HFFc6 (cell line): ENCODE measurements around the gene GPC1. TPM values are rescaled to one million over a fixed set of nuclear protein-coding genes. Genes with fewer than 3 reads are reported as not detected.

ENCODE experiments used
- DNase-seq: peaks from one replicate; pipeline ENCODE4 v3.0.0-alpha.2; 2018
- H3K27ac Mint-ChIP-seq: 2 replicates; pipeline ENCODE4 v1.8.0; 2020; ENCODE audit warnings: mild to moderate bottlenecking, mixed read lengths
- H3K27me3 Mint-ChIP-seq: 2 replicates; pipeline ENCODE4 v1.8.0; 2021; ENCODE audit warnings: mild to moderate bottlenecking, moderate library complexity, mixed read lengths; ENCODE audit not compliant: insufficient read depth
- H3K36me3 Mint-ChIP-seq: 2 replicates; pipeline ENCODE4 v1.8.0; 2021; ENCODE audit warnings: low read depth, mixed read lengths
- H3K4me1 Mint-ChIP-seq: 2 replicates; pipeline ENCODE4 v1.8.0; 2020; ENCODE audit warnings: low read depth, mixed read lengths
- H3K4me3 Mint-ChIP-seq: 2 replicates; pipeline ENCODE4 v1.8.0; 2020; ENCODE audit warnings: mild to moderate bottlenecking, moderate library complexity, mixed read lengths
- H3K9me3 Mint-ChIP-seq: 2 replicates; pipeline ENCODE4 v1.8.0; 2020; ENCODE audit warnings: mild to moderate bottlenecking, mixed read lengths
- total RNA-seq, 6 experiments: library from RNA; stranded (reverse); fragmentation: NEBNext Ultra II Directional; extraction: Animal tissue kit (Norgen Biotek cat#: 25700); gene quantifications; 2 replicates in 1 of 6; 3 replicates in 5 of 6; pipeline ENCODE4 v1.2.3, GENCODE V29; 2021
- TF ChIP-seq, protein P1 (sequence below): fragments of 200-600 bp; sonication (generic); IDR thresholded peaks from 2 replicates; pipeline ENCODE4 v1.5.0; 2021; ENCODE audit warnings: antibody characterized with exemption, mild to moderate bottlenecking

Gene GPC1
- total RNA-seq, 6 experiments from 2014 or later: 315 to 403 (median 350) TPM

DNA sequence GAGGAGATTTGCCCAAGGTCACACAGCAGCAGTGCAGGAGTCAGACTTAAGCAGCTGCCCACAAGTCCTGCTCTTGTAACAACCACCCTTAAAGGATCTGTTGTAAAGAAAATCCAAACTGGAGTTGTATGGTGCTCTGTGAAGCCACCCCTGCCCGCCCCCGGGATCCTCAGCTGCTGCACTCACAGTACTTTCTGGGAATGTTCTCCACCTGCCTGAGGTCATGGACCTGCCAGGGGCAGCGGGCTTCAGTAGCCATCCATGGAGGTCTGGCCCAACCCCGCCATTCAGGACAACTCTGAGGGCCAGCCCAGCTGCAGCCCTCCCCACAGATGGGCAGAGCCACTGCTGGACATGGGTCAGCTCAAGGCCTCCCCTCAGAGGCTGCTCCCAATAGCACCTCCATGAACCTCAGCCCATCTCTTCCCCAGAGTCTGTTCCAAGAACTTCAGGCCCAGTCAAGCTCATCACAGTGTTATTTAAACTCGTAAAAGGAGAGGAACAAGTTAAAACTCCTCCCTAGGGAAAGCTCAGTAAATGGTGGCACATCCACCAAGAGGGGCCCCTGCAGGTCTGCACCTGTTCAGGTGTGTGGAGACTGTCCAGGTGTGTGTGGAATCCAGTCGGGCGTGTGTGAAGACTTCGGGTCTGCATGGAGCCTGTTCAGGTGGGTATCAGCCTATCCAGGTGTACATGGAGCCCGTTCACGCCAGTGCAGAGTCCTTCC is 39.4 kb upstream of the GPC1 start:
- Mint-ChIP-seq H3K36me3 (no peaks in the 10 kb centered on the region), H3K4me1 (peaks cover 22% of the 10 kb centered on the region), H3K9me3 (no peaks in the 10 kb centered on the region), H3K27me3 (no peaks in the 10 kb centered on the region; the same call in 1 of the 2 replicates), H3K27ac (no peak overlapping the region), H3K4me3 (no peak overlapping the region)
- TF ChIP-seq, protein P1, sequence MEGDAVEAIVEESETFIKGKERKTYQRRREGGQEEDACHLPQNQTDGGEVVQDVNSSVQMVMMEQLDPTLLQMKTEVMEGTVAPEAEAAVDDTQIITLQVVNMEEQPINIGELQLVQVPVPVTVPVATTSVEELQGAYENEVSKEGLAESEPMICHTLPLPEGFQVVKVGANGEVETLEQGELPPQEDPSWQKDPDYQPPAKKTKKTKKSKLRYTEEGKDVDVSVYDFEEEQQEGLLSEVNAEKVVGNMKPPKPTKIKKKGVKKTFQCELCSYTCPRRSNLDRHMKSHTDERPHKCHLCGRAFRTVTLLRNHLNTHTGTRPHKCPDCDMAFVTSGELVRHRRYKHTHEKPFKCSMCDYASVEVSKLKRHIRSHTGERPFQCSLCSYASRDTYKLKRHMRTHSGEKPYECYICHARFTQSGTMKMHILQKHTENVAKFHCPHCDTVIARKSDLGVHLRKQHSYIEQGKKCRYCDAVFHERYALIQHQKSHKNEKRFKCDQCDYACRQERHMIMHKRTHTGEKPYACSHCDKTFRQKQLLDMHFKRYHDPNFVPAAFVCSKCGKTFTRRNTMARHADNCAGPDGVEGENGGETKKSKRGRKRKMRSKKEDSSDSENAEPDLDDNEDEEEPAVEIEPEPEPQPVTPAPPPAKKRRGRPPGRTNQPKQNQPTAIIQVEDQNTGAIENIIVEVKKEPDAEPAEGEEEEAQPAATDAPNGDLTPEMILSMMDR: no peak
- DNase-seq: no peak

- H3K4me3 Mint-ChIP-seq: no peak overlapping the region
- H3K9me3 Mint-ChIP-seq: no peaks in the 10 kb centered on the region
- H3K27me3 Mint-ChIP-seq: no peaks in the 10 kb centered on the region; the same call in 1 of the 2 replicates
- no peak for DNase-seq
- H3K27ac Mint-ChIP-seq: no peak overlapping the region
- no peaks in the 10 kb centered on the region for H3K36me3 Mint-ChIP-seq
- TF ChIP-seq, protein P1: no peak
- peaks cover 22% of the 10 kb centered on the region for H3K4me1 Mint-ChIP-seq
These were observed 38.6 kb upstream of the GPC1 start for GRCh38 chr2:240396623-240397541.

DNA sequence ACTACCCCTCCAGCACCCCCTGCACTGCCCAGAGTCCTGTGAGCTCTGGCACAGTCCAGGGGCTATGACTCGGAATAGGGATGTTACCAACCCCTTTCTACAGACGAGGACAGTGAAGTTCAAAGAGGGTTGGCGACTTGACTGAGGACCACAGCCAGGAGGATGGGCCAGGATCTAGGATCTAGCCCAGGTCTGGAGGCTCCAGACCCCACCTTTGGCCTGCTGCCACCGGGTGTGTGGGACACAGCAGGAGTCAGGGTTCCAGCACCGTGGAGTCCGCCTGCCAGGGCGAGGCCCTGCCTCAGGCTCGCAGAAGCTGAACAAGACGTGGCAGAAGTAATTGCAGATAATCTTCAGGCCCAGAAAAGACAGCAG is 37.9 kb upstream of the GPC1 start:
- no peak for DNase-seq
- Mint-ChIP-seq H3K27me3 (no peaks in the 10 kb centered on the region; the same call in 1 of the 2 replicates), H3K36me3 (no peaks in the 10 kb centered on the region), H3K4me1 (peaks cover 18% of the 10 kb centered on the region), H3K9me3 (no peaks in the 10 kb centered on the region), H3K27ac (no peak overlapping the region), H3K4me3 (no peak overlapping the region)
- TF ChIP-seq, protein P1: no peak

DNA sequence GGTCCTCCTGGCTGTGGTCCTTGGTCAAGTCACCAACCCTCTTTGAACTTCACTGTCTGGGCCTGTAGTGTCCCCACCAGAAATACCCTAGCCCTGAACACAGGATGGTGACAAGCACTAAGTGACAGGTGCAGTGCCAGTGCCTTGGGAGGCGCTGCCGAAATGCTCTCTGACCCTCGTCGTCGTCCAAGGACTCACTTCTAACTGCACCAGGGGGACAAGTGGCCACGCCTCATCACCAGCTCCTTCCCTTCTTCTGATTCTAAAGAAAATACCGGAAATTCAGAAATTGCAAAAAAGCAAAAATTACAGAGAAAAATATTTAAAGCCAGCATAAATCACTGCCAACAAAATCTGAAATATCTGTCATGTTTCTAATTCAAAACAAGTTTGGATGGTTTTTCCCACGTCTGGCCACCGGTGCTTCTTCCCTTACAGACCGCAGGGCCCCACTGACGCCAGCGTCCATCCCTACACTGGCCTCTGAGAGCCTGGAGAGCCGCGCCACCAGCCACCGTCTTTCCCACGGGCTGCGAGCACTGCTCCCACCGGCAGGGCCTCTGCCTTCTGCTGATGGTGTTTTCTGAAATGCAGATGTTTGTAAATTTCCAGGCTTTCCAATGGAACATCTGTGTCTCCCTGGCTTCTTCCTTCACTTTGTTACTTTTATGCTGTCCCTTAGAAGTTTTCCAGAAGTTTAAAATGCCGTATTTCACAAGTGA is 37.4 kb upstream of the GPC1 start:
- DNase-seq: no peak
- peaks cover 13% of the 10 kb centered on the region for H3K4me1 Mint-ChIP-seq
- no peaks in the 10 kb centered on the region for H3K36me3 Mint-ChIP-seq
- no peak overlapping the region for H3K27ac Mint-ChIP-seq
- no peaks in the 10 kb centered on the region for H3K9me3 Mint-ChIP-seq
- TF ChIP-seq, protein P1: no peak
- no peak overlapping the region for H3K4me3 Mint-ChIP-seq
- no peaks in the 10 kb centered on the region; the same call in 1 of the 2 replicates for H3K27me3 Mint-ChIP-seq

DNA sequence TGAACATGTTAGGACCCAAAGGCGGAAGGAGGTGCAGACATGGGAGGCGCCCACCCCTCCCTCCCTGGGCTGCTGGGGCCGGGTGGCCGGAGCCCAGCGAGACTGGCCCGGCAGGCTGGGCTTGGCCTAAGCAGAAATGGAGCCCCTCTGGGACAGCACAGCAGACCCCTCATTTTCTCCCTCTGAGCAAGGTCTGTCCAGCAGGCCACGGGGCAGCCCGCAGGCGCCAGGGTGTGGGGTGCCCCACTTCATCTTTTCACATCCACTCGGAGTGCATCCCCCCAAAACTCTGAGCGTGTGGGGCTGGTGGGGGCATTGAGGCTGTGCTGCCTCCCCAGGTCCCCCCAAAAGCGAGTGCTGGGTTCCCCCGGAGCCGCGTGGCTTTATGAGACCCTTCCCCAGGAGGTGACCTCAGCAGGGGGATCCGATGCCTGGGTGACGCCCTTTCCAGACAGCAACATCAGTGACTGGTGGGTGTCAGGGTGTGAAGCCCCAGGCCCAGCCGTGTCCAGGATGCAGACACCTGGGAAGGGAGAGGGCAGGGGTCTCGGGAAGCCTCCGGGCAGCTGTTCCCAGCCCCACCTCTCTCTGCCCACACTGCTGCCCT is 36.7 kb upstream of the GPC1 start:
- H3K4me1 Mint-ChIP-seq: peaks cover 6% of the 10 kb centered on the region
- TF ChIP-seq, protein P1: no peak
- H3K27ac Mint-ChIP-seq: no peak overlapping the region
- H3K4me3 Mint-ChIP-seq: no peak overlapping the region
- H3K9me3 Mint-ChIP-seq: no peaks in the 10 kb centered on the region
- DNase-seq: no peak
- H3K27me3 Mint-ChIP-seq: no peaks in the 10 kb centered on the region; the same call in 1 of the 2 replicates
- no peaks in the 10 kb centered on the region for H3K36me3 Mint-ChIP-seq
